ENCODE data around the gene TMEM200A.
A peak's percentile ranks its signal among the peaks of the same experiment; 100 is the strongest.
"Not testable (repeated sequence)": the region's sequence is repeated elsewhere in the genome, so short reads cannot be mapped to it uniquely, and the experiment has no call there.

The TMEM200A gene

DNA sequence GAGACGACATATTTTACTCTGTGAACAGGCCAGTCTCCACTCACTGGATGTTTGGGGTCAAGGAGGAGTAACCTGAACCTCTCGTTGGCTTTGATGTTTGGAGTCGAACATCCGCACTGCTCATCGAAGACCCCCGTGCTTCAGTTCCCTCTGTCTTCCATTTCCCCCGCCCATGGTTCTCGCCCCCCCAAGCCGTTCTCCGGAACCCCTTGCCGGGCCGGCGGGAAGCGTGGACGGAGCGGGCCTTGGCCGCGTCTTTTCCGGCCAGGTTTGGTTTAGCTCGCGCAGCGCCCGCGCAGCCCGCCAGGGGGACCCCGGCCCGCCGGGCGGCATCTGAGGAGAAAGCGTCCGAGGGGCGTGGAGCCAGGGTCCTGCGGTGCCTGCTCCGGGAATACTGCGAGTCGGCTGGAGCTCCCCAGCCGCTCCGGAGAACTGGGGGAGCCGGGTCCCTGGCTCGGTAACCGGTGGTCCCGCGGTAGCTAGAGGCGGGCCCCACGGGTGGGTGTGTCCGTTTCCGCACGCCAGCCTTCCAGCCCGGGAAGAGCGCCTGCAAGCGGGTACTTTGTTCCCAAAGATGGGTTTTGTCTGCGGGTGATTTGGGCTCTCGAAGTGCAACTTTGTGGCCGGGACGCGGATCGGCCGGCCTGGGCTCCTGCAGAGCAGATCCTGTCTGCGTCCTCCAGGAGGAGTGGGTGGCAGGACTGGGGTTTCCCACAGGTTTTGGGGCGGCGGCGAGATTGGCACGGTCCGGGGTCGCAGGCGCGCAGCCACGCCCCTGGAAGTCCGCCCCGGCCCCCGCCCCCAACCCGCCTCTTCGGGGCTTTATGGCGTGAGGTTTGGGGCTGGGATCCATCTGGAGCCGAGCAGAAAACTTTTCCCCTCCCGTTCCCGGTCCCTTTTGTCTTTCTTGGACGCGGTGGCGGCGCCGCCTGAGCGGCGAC lies at the start of gene TMEM200A:
Gene TMEM200A, plus strand, starts transcription at position 852 of the 941 bp plus-strand sequence. CDS start 74,406 bp downstream, outside the sequence.
- DNase-seq (ENCODE audit: low spot score), result peak; percentile 24

DNA sequence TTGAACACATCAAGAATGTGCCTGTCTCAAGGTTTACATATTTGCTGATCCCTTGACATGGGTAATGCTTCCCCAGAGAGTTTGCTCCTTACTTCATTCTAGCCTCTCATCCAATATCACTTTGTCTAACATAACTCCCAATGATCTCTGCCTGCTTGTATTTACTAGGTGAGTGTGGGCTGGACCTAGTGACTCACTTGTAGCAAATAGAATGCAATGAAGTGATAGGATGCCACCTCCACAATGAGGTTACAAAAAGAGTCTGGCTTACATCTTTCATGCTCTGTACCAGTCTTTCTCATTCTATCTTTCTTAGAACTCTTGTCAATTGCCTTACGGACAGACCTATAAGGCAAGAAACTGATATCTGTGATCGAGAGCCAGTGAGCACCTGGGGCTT lies 44.9 kb upstream of the TMEM200A start:
- no peak for DNase-seq (ENCODE audit: low spot score)

DNA sequence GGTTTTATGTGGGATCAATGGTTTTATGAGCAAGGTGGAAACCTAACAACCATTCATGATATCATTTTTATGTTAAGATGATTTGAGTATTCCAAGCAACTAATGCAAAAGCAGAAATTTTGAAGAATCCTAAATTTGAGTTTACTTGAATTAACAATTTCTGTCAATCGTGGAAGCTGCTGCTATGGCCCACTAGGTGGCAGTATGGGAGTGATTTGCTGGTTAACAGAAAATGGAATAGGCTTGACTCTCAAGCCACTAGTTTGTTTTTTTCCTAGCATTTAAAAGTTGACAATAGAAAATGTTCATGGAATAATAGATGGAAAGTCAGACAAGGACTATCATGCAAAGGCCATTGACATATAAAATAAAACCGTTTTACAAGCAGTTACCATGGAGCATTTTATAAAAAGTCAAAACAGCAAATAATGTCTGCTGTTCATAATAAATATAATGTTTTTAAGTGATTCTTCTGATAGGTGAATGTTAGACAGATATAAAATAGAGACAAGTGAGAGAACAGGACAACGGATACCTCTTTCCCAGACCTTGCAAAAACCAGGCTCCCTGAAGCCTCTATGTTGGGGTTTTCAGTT lies 43.0 kb upstream of the TMEM200A start:
- DNase-seq (ENCODE audit: low spot score), result peak; percentile 51

DNA sequence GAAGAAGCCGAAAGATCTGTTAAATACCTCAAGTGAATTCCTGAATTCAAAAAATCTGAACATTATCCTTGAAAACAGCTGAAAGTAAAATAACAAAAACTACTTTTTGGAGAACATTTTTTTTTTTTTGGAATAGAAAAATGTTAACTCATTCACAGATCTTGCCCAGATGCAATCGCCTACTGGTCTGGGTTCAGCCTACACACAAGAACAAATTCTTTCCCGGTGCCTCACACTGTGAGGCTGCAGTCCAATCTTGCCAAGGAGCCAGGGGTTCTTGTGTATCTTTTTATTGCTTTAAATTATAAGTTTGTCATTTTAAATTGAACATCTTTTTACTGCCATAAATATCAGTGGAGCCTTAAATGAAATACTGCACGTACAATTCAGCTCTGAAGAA lies 41.2 kb upstream of the TMEM200A start:
- DNase-seq (ENCODE audit: low spot score), result no peak

DNA sequence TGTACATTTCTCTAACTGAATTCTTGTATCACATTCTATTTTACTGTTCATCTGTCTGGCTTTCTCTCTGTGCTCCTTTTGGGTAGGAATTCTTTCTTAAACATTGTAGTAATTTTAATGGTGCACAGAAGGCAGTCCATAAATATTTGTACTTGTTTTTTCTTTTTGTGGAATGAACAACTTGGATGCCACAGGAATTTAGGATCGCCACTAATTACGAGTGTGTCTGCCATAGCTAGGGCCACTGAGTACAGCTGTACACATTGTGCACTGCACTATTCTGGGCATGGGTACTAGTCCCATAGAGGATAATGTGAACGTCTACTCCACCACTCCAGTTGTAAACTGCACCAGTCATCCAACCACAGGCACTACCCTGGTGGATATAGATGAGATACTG lies 39.3 kb upstream of the TMEM200A start:
- DNase-seq (ENCODE audit: low spot score), result no peak

DNA sequence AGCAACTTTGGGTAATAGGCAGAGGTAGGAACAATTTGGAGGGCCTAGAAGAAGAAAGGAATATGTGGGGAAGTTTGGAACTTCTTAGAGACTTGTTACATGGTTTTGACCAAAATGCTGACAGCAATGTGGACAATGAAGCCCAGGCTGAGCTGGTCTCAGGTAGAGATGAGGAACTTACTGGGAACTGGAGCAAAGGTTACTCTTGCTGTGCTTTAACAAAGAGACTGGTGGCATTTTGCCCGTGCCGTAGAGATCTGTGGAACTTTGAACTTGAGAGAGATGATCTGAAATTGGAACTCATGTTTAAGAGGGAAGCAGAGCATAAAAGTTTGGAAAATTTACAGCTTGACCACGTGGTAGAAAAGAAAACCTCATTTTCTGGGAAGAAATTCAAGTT lies 28.3 kb upstream of the TMEM200A start:
- no peak for DNase-seq (ENCODE audit: low spot score)

DNA sequence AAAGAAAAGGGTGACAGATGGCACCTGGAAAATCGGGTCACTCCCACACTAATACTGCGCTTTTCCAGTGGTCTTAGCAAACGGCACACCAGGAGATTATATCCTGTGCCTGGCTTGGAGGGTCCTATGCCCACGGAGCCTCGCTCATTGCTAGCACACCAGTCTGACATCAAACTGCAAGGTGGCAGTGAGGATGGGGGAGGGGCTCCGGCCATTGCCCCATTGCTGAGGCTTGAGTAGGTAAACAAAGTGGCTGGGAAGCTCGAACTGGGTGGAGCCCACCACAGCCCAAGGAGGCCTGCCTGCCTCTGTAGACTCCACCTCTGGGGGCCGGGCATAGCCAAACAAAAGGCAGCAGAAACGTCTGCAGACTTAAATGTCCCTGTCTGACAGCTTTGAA lies 19.5 kb upstream of the TMEM200A start:
- DNase-seq (ENCODE audit: low spot score), result not testable (repeated sequence)

DNA sequence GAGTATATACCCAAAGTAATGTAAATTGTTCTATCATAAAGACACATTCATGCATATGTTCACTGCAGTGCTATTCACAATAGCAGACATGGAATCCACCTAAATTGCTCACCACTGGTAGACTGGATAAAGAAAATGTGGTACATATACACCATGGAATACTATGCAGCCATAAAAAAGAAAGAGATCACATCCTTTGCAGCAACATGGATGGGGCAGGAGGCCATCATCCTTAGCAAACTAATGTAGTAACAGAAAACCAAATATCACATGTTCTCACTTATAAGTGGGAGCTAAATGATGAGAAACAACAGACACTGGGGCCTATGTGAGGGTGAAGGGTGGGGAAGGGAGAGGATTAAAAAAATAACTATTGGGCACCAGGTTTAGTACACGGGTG lies 11.5 kb upstream of the TMEM200A start:
- no peak for DNase-seq (ENCODE audit: low spot score)

DNA sequence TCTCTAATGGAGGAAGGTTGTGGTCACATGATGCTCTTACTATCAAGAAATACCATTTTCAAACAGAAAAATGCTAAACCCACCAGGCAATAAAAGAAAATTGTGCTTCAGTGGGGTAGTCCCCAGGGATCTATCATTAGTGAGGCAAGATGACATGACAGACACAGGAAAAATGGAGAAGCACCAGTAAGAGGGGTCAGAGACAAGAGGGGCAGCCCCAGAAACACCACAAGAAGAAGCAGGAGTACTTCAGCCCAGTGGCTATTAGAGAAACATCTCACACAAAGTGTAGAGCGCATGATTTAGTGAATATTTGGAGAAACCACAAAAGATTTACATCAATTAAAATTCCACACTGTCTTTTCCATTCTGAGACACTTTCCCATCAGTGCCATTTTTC lies 10.2 kb upstream of the TMEM200A start:
- no peak for DNase-seq (ENCODE audit: low spot score)

DNA sequence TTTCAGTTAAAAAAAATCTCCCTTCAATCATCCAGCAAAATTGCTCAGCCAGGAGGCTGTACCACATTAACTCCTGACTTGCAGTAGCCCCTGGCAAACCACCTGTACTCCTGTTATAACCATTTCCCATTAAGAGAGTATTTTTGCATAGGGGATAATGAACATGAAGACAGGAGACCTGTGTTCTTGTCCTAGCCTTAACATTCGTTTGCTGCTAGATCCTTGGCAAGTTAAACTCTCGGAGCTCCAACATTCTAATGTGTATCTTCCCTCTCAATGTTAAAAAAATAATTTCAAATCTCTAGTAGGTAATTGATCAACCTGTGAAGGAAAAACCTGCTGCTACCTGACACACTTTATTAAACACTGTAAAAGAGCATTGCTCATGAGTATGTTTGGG lies 8.4 kb upstream of the TMEM200A start:
- DNase-seq (ENCODE audit: low spot score), result no peak

DNA sequence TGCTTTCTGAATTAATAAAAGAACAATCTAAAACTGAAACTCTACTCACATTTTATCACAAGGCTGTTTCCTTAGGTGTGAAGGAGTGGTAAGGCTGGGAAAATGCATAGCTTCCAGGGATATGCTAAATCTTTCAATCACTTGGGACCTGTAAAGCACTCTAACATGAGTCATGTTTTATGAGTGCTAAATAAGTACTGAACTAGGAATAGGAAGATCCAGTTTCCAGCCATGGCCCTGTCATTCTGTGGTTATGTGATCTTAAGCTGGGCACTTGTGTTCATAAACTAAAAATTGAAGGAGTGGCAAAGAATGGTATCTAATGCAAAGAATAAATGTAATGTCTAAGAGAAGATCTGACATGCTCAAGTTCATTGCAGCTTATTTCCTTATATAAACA lies 6.1 kb upstream of the TMEM200A start:
- DNase-seq (ENCODE audit: low spot score), result no peak

DNA sequence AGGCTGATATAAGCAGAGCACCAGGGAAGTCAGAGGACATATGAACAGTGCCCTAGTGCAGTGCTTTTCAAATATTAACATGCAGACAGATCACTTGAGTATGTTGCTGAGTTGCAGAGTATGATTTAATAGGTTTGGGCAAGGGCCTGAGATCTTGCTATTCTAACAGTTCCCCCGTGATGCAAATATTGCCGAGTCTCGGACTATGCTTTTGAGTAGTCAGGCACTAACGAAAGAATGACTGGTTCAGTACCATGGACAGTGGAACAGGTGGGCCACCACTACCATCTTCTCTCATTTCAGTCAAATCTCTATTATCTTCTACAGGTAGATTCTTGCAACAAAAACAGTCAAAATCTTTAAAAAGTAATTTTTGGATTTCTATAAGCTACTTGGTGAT lies 3.7 kb upstream of the TMEM200A start:
- no peak for DNase-seq (ENCODE audit: low spot score)

DNA sequence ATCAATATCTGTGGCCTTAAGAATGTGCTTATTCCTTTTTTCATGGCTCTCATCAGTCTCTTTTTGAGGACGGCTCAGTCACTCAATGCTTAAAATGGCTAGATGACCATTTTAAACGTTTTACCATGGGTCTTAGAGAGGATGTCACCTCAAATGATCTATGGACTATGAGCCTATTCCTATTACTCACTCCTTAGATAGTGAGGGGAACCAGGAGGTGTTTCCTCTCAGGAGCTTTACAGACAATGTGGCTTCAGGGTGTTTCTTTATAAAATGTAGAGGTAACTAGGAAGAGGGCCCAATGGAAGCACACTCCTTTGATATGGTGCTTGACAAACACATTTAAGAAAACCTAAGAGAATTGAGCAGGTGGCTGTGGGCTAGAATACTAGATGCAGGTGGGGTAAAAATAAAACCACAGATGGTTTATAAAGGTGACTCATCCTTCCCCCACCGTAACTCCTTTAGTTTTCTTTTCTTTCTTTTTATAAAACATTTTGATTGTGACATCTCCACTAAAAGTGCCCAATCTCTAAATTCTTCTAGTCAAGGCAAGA lies 1.5 kb upstream of the TMEM200A start:
- no peak for DNase-seq (ENCODE audit: low spot score)

DNA sequence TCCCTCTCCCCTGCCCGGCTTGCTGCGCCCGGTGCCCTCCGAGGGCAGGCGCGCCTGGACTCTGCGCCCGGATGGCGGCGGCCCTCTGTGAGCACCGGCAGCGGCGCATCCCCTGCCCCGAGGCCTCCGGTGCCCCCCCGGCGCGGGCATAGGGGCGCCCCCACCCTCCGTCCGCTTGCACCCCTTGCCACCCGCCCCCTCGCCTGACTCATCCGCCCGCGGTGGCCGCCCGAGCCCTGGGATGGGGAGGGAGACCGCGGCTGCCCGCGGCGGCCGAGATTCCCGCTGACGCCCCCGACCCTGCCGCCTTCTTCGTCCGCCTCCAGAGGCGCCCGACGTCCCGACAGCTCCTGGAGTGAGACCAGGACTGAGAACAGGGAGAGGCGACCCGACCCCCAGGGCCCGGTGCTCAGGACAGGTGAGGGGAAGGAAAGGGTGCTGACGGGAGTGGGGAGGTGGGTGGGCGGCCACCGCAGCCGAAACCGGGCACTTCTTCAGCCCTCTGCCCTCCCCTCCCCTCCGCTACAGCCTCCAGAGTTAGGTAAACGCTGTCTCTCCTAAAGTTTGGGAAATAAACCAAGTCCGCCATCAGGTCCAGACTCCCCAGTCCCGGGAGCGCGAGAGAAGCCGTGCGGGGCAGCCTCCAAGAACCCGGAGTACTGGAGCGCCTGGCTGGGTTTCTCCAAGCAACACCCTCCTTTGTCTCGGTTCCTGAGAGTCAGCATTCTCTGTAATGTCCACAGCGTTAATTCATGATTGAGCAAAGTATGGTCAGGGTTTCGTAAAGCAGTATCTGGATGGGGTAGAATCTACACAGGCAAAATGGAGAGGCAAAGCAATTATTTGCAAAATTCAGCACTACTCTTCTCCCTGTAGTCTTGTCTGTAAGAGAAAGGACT lies 539 bp downstream of the TMEM200A start:
- DNase-seq (ENCODE audit: low spot score), result peak; percentile 11

DNA sequence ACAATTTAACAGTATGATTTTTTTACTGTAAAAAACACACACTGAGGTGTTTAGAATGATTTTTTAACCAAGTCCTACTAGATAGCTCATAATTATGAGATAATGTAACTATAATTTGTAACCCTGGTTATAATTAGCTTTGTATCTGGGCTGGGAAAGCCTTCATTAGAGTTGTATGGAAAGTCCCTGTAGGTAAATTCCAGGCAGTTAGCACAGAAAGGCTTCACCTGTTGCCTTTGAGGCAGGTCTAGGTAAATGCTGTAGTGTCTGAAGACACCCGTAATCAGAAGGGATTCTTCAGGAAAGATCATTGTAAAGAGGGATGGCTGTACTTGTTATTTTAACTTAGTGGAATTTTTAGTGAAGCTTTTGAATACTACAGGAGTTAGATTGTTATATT lies 1.9 kb downstream of the TMEM200A start:
- DNase-seq (ENCODE audit: low spot score), result no peak

DNA sequence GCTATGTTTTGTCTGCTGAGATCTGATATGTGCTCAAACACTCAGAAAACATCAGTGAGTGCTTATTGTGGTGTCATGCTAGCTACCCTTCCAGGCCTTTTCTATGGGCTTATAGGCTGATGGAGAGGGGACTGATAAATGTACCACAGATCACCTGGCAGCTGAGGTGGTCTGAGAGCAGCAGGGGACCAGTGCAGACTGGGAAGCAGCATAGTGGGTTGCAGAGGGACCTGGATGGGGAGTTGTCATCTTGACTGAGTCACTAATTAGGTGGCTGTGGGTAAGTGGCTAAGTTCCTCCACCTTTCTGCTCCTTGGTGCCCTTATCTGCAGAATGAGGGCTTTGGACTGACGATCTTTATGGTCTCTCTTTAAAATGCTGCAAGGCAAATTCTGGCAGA lies 2.8 kb downstream of the TMEM200A start:
- DNase-seq (ENCODE audit: low spot score), result no peak

DNA sequence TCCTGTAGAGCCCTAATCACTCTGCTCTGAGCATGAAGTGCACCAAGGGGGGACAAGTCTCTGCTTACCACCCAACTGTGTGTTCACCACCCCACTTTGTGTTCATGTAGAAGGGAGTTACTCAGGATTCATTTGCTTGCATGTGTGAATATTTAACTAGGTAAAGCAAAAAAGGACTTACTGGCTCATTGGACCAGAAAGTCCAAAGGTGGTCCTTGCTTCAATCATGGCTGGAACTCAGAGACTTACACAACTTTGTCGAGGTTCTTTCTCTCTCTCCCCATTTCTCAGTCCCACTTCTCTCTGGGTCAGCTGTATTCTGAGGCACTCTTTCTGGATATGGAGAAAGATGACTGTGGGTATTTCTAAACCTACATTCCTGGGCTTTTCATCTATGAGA lies 4.0 kb downstream of the TMEM200A start:
- no peak for DNase-seq (ENCODE audit: low spot score)

DNA sequence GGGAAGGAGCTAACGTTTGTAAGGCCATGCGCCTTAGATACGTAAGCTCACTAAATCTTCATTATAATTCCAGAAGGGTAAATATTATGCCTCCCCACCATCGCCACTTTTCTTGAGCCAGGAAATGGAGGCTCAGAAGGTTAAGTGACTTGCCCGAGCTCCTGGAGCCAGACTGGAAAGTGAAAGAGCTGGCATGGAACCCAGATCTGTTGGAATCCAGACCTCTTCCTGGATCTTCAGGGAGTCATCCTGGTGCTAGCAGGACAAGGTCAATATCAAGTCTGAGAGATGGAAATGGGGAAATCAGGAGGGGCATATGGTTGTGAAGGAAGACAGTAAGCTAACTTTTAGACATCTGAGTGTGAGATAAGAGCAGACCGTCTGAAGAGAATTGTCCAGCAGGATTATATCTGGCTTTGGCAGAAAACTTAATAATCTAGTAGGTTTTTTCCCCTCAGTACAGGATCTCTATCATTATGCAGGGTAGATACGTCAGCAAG lies 6.2 kb downstream of the TMEM200A start:
- no peak for DNase-seq (ENCODE audit: low spot score)

DNA sequence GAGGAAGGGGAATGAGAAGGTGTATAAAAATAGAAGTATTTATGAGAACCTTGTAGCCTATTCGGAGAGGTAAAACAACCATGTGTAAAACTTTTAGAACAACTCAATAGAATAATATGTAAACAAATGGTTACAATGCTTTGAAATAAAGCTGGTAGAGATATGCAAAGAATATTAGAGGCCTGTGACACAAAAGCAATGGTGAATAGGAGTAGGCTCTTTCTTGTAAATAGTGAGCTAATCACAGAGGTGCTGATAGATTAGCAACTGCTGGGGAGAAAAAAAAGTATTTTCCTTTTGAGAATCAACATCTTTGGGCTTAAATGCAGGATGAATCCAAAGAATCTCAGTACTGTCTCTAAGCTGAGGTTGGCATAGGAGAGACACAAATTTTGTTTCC lies 7.0 kb downstream of the TMEM200A start:
- DNase-seq (ENCODE audit: low spot score), result no peak

DNA sequence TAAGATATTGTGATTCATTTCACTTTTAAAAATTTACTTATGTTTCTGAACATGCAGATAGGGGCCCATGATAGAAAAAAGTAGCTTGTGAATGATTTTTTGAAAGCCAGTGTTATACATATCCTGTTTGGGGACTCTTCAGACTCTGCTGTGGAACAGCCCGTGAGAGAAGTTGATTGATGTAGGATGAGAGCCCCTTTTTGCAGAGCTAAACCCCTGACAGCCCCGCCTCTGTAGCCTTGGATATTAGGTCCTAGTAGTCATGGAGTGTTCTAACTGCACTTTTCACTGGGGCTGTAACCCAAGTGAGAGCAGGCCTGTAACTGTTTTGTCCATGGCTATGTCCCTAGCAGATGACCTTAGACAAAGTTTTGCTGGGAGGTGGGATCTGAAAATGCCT lies 8.2 kb downstream of the TMEM200A start:
- DNase-seq (ENCODE audit: low spot score), result no peak

DNA sequence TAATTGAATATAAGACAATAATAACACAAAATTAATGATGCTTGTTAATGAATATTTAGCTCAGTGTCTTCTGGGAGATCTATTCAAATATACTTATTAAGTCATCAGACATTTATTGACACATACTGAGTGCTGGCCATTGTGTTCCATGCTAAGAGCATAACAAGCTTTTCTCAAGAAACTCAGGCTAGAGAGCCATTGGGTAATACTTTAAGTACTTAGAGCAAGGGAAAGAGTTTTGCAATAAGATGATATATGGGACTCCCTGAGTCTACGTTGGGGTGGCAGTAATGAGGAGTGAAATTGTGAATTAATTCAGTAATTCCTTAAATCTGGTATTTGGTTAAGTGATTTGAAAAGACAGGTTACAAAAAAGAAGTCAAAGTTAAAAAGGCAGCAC lies 11.1 kb downstream of the TMEM200A start:
- no peak for DNase-seq (ENCODE audit: low spot score)

DNA sequence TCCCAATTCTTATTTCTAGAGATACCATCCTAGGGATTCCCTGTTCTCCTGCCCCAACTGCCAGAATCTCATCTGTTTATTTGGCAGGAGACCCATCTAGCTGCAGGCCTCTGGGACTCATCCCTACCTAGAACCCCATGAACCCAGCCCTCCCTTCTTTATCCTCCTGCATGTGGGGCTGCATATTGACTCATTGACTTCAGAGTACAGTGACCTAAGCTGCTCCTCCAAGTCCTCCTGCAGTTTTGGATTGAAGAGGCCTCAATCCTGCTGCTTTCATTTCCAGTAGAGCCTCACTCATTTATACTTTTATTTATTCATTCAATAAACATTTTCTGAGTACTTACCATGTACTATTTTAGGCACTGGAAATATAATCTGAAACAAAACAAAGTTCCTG lies 11.6 kb downstream of the TMEM200A start:
- no peak for DNase-seq (ENCODE audit: low spot score)

Data from kidney capillary endothelial cell (primary cell).